ENCODE measurements around the gene KPNA3. TPM values are rescaled to one million over a fixed set of nuclear protein-coding genes. Genes with fewer than 3 reads are reported as not detected.
"Not testable (repeated sequence)": the region's sequence is repeated elsewhere in the genome, so short reads cannot be mapped to it uniquely, and the experiment has no call there.

The KPNA3 gene
- total RNA-seq, 4 donors from 2014 or later = 47.9 to 66.4 (median 55.4) TPM

DNA sequence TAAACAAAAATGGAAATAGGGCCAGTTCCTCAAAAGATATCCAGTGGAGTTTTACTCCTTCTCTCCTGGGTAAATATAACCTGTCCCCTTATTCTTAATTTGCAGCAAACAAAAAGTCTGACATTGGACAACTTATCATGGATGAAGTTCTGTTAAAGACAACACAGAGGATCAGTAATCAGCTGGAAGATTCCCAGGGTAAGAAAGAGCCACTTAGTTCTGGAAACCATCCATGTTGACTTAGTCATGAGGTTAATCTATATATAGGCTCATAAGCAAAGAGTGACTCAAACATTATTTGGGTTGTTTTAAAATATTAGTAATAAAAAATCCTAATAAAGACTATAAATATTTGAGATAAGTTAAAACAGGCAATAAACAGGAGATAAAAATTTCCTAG lies 60.7 kb downstream of the KPNA3 start:
- Histone ChIP-seq H3K27ac (replicated peaks in 1 of 4) (no peak overlapping the region), H3K9me3 (no peaks in the 10 kb centered on the region), H3K27me3 (no peaks in the 10 kb centered on the region), H3K4me3 (no peak overlapping the region), H3K4me1 (no peaks in the 10 kb centered on the region), H3K36me3 (peaks cover 0 to 41% (median 16%) of the 10 kb centered on the region in 4 donors)
- intact Hi-C loops (cut with DNase I) = no loop called here
- TF ChIP-seq, protein P1, sequence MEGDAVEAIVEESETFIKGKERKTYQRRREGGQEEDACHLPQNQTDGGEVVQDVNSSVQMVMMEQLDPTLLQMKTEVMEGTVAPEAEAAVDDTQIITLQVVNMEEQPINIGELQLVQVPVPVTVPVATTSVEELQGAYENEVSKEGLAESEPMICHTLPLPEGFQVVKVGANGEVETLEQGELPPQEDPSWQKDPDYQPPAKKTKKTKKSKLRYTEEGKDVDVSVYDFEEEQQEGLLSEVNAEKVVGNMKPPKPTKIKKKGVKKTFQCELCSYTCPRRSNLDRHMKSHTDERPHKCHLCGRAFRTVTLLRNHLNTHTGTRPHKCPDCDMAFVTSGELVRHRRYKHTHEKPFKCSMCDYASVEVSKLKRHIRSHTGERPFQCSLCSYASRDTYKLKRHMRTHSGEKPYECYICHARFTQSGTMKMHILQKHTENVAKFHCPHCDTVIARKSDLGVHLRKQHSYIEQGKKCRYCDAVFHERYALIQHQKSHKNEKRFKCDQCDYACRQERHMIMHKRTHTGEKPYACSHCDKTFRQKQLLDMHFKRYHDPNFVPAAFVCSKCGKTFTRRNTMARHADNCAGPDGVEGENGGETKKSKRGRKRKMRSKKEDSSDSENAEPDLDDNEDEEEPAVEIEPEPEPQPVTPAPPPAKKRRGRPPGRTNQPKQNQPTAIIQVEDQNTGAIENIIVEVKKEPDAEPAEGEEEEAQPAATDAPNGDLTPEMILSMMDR (IDR thresholded peaks at IDR 0.05) = no peak
- TF ChIP-seq EP300 (IDR thresholded peaks at IDR 0.05) (no peak), POLR2A (IDR thresholded peaks at IDR 0.05; ENCODE audit: low read depth) (no peak), POLR2AphosphoS5 (IDR thresholded peaks at IDR 0.05) (no peak)
- DNase-seq (ENCODE audit: extremely low spot score) = no peak

DNA sequence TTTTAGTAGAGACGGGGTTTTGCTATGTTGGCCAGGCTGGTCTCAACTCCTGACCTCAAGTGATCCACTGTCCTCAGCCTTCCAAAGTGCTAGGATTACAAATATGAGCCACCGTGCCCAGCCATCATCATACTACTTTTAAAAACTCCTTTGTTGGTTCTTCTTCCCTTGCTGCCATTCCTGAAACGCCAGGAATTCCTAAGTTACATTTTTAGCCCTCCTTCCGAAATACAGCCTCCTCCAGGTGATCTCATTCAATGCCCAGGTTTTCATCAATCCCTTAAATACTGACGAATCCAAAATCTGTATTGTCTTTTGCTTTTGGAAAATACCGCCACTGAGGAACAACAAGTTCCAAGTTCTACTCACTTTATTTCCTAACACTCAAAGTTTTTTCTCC lies 75.9 kb downstream of the KPNA3 start:
- Histone ChIP-seq H3K9me3 (peaks cover 0 to 20% (median 15%) of the 10 kb centered on the region in 4 donors), H3K27me3 (no peaks in the 10 kb centered on the region), H3K4me1 (no peaks in the 10 kb centered on the region), H3K4me3 (no peak overlapping the region), H3K36me3 (peaks cover 22 to 67% (median 42%) of the 10 kb centered on the region in 4 donors), H3K27ac (replicated peaks in 1 of 4) (no peak overlapping the region)
- intact Hi-C loops (cut with DNase I) = no loop called here
- DNase-seq (ENCODE audit: extremely low spot score) = no peak
- no peak for TF ChIP-seq POLR2AphosphoS5 (IDR thresholded peaks at IDR 0.05)
- no peak for TF ChIP-seq EP300 (IDR thresholded peaks at IDR 0.05)
- TF ChIP-seq, protein P1 (IDR thresholded peaks at IDR 0.05) = no peak
- no peak for TF ChIP-seq POLR2A (IDR thresholded peaks at IDR 0.05; ENCODE audit: low read depth)
- WGBS = 98% methylated on average over 6 of the region's 6 CpGs

DNA sequence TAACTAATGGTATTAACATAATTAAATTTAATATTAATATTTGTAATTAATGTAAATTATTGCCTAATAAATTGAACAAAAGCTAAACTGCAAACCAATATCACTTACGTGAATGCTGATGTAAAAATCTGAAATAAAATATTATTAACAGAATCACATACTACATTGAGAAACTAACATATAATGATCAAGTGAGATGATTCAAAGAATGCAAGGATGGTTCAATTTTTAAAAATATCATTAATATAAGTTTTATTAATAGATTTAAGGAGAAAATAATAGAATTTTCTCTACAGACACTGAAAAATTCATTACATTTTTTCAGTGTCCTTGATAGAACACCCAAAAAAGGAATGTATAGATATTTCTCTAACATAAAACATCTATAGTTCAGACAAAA lies 77.7 kb downstream of the KPNA3 start:
- Histone ChIP-seq H3K4me3 (no peak overlapping the region), H3K27me3 (no peaks in the 10 kb centered on the region), H3K4me1 (no peaks in the 10 kb centered on the region), H3K27ac (replicated peaks in 1 of 4) (no peak overlapping the region), H3K36me3 (peaks cover 15 to 58% (median 37%) of the 10 kb centered on the region in 4 donors), H3K9me3 (peaks cover 0 to 20% (median 15%) of the 10 kb centered on the region in 4 donors)
- WGBS = 100% methylated on average over 1 of the region's 1 CpG
- TF ChIP-seq, protein P1 (IDR thresholded peaks at IDR 0.05) = no peak
- TF ChIP-seq POLR2AphosphoS5 (IDR thresholded peaks at IDR 0.05) (no peak), POLR2A (IDR thresholded peaks at IDR 0.05; ENCODE audit: low read depth) (no peak), EP300 (IDR thresholded peaks at IDR 0.05) (no peak)
- no peak for DNase-seq (ENCODE audit: extremely low spot score)
- intact Hi-C loops (cut with DNase I) = no loop called here

DNA sequence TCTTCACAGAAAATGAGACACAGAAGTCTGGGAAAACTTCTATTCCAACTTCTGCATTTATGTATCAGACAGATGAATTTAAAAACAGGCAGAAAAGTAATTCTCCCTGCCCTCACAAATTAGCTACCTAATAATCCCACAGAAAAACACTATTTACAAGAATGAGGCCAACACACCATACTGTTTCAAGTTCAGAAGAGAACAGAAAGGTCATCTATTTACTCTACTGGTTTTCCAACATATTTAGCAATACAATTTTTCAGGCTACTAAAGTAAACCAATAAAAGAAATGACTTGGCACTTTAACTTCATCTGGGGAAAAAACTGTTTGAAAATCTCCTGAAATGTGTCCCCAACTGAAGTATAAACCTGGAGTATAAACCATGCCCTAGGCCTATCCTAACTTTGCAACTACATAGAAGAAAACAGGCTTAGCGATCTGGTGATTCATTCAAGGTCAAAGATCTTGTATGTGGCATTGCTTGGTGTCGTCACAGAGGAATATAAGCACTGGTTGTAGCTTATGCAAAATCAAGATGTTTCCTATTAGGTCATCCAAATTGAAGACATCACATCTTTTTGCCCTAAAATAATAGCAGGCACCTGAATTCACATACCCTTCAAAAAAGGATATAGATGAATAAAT lies 81.1 kb downstream of the KPNA3 start:
- peaks cover 22 to 57% (median 34%) of the 10 kb centered on the region in 4 donors for H3K36me3 ChIP-seq
- DNase-seq (ENCODE audit: extremely low spot score) = no peak
- 90% methylated on average over 2 of the region's 2 CpGs for WGBS
- no peaks in the 10 kb centered on the region for H3K27me3 ChIP-seq
- no peak overlapping the region for H3K27ac ChIP-seq (replicated peaks in 1 of 4)
- intact Hi-C loops (cut with DNase I) = no loop called here
- H3K4me1 ChIP-seq = no peaks in the 10 kb centered on the region
- peaks cover 0 to 20% (median 15%) of the 10 kb centered on the region in 4 donors for H3K9me3 ChIP-seq
- H3K4me3 ChIP-seq = no peak overlapping the region
- no peak for TF ChIP-seq POLR2AphosphoS5 (IDR thresholded peaks at IDR 0.05)
- no peak for TF ChIP-seq EP300 (IDR thresholded peaks at IDR 0.05)
- TF ChIP-seq POLR2A (IDR thresholded peaks at IDR 0.05; ENCODE audit: low read depth) = no peak
- TF ChIP-seq, protein P1 (IDR thresholded peaks at IDR 0.05) = no peak

DNA sequence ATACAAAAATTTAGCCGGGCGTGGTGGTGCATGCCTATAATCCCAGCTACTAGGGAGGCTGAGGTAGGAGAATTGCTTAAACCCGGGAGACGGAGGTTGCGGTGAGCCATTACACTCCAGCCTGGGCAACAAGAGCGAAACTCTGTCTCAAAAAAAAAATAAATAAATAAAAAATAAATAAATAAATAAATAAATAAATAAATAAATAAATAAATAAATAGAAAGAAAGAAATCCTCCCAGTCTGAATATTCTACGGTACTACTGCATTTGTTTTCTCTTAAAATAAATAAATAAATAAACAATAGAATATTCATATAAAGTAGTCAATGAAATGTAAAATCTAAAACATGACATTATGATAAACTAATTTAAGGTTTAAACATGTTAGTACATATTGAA lies 88.2 kb downstream of the KPNA3 start:
- not testable (repeated sequence) for H3K9me3 ChIP-seq
- H3K36me3 ChIP-seq = peaks cover 23 to 77% (median 52%) of the 10 kb centered on the region in 4 donors
- 96% methylated on average over 7 of the region's 7 CpGs for WGBS

More for the DNA sequence above, 88.2 kb downstream of the KPNA3 start:
- H3K4me3 ChIP-seq; DNase-seq (ENCODE audit: extremely low spot score); H3K27ac ChIP-seq (replicated peaks in 1 of 4); H3K27me3 ChIP-seq; H3K4me1 ChIP-seq; intact Hi-C loops (cut with DNase I): not testable (repeated sequence)

All from esophagus muscularis mucosa (tissue), 4 donors.